Trophoblast cell (in vitro differentiated cells and primary cell): ENCODE measurements around the gene SAPCD2.
"Not testable (repeated sequence)": the region's sequence is repeated elsewhere in the genome, so short reads cannot be mapped to it uniquely, and the experiment has no call there.

Source experiments
- DNase-seq, 2 donors: peaks; one replicate each; pipeline ENCODE4 v3.0.0-alpha.2; 2016
- H2AFZ ChIP-seq: 2 replicates; pipeline ENCODE4 v1.6.1; 2013; ENCODE audit warnings: low read length, moderate library complexity, mild to moderate bottlenecking; ENCODE audit not compliant: insufficient read depth, poor library complexity
- H2AK5ac ChIP-seq: 2 replicates; pipeline ENCODE4 v1.6.1; 2013; ENCODE audit warnings: mild to moderate bottlenecking, low read length
- H2BK120ac ChIP-seq: 2 replicates; pipeline ENCODE4 v1.6.1; 2013; ENCODE audit warnings: low read length, mild to moderate bottlenecking, moderate library complexity; ENCODE audit not compliant: insufficient read depth, poor library complexity
- H2BK12ac ChIP-seq: 2 replicates; pipeline ENCODE4 v1.6.1; 2013; ENCODE audit warnings: mild to moderate bottlenecking, low read length, moderate library complexity
- H2BK5ac ChIP-seq: 2 replicates; pipeline ENCODE4 v1.6.1; 2013; ENCODE audit warnings: low read length, low read depth, moderate library complexity, mild to moderate bottlenecking; ENCODE audit not compliant: poor library complexity
- H3K14ac ChIP-seq: 2 replicates; pipeline ENCODE4 v1.6.1; 2013; ENCODE audit warnings: mild to moderate bottlenecking, low read length
- H3K18ac ChIP-seq: 2 replicates; pipeline ENCODE4 v1.6.1; 2013; ENCODE audit warnings: mild to moderate bottlenecking, low read length
- H3K23ac ChIP-seq: 2 replicates; pipeline ENCODE4 v1.6.1; 2013; ENCODE audit warnings: low read length
- H3K27ac ChIP-seq: 2 replicates; pipeline ENCODE4 v1.5.1; 2013; ENCODE audit warnings: low read depth, mild to moderate bottlenecking, inconsistent platforms, low read length, moderate library complexity
- H3K27me3 ChIP-seq: 2 replicates; pipeline ENCODE4 v1.6.1; 2013; ENCODE audit warnings: inconsistent platforms, mild to moderate bottlenecking, low read length, moderate library complexity; ENCODE audit not compliant: insufficient read depth
- H3K36me3 ChIP-seq, 2 experiments: 1 replicate in 1 of 2; 2 replicates in 1 of 2; pipeline ENCODE4 v1.6.1; 2013; ENCODE audit warnings: low read length in 2 of 2, mild to moderate bottlenecking in 2 of 2, moderate library complexity in 1 of 2; ENCODE audit not compliant: insufficient read depth in 2 of 2, control insufficient read depth in 1 of 2
- H3K4ac ChIP-seq: 2 replicates; pipeline ENCODE4 v1.6.1; 2013; ENCODE audit warnings: low read depth, mild to moderate bottlenecking, low read length, moderate library complexity
- H3K4me1 ChIP-seq, 2 experiments: 1 replicate in 1 of 2; 2 replicates in 1 of 2; pipeline ENCODE4 v1.6.1; 2013; ENCODE audit warnings: low read length in 2 of 2, mild to moderate bottlenecking in 2 of 2, moderate library complexity in 1 of 2; ENCODE audit not compliant: insufficient read depth in 2 of 2, control insufficient read depth in 1 of 2
- H3K4me2 ChIP-seq: 2 replicates; pipeline ENCODE4 v1.6.1; 2013; ENCODE audit warnings: inconsistent platforms, mild to moderate bottlenecking, low read length, moderate library complexity
- H3K4me3 ChIP-seq: 2 replicates; pipeline ENCODE4 v1.5.1; 2013; ENCODE audit warnings: mild to moderate bottlenecking, low read depth, low read length, inconsistent platforms
- H3K79me1 ChIP-seq: one replicate; pipeline ENCODE4 v1.6.1; 2013; ENCODE audit warnings: low read length
- H3K79me2 ChIP-seq: 2 replicates; pipeline ENCODE4 v1.6.1; 2013; ENCODE audit warnings: low read length, mild to moderate bottlenecking; ENCODE audit not compliant: control insufficient read depth, insufficient read depth, poor library complexity
- H3K9ac ChIP-seq: 2 replicates; pipeline ENCODE4 v1.6.1; 2013; ENCODE audit warnings: mild to moderate bottlenecking, low read length
- H3K9me3 ChIP-seq: 2 replicates; pipeline ENCODE4 v1.6.1; 2013; ENCODE audit warnings: low read depth, mild to moderate bottlenecking, control low read depth, inconsistent platforms, low read length; ENCODE audit not compliant: insufficient read depth
- H4K12ac ChIP-seq: 2 replicates; pipeline ENCODE4 v1.6.1; 2013; ENCODE audit warnings: low read depth, mild to moderate bottlenecking, low read length, moderate library complexity
- H4K8ac ChIP-seq: 2 replicates; pipeline ENCODE4 v1.6.1; 2013; ENCODE audit warnings: low read depth, mild to moderate bottlenecking, low read length, moderate library complexity
- H4K91ac ChIP-seq: one replicate; pipeline ENCODE4 v1.6.1; 2013; ENCODE audit warnings: low read depth, mild to moderate bottlenecking, low read length, moderate library complexity
- whole genome bisulfite sequencing: extraction: QIAGEN DNeasy Blood & Tissue Kit; methylation state at CpG from one replicate; pipeline ENCODE4 v1.1.7; 2013; ENCODE audit warnings: missing lambda C conversion rate; ENCODE audit not compliant: insufficient read length, insufficient coverage; ENCODE audit errors: extremely low coverage; 5-methylcytosine and 5-hydroxymethylcytosine counted together

Gene SAPCD2

GRCh38 chr9:137063311-137064026, 6.9 kb downstream of the SAPCD2 start:
- Histone ChIP-seq H3K27ac (no peak overlapping the region), H3K9ac (no peak overlapping the region), H3K9me3 (peaks cover 2% of the 10 kb centered on the region), H3K4ac (no peak overlapping the region), H2BK5ac (no peak overlapping the region), H4K8ac (no peak overlapping the region), H2BK120ac (no peak overlapping the region), H2BK12ac (no peak overlapping the region), H4K91ac (no peak overlapping the region), H4K12ac (no peak overlapping the region), H3K18ac (no peak overlapping the region), H3K4me2 (no peak overlapping the region), H3K36me3 (peaks cover 2 to 3% of the 10 kb centered on the region in 2 experiments), H3K4me3 (no peak overlapping the region), H3K23ac (no peak overlapping the region), H3K4me1 (no peaks in the 10 kb centered on the region), H3K27me3 (no peaks in the 10 kb centered on the region), H2AK5ac (no peak overlapping the region), H3K79me2 (no peaks in the 10 kb centered on the region), H2AFZ (no peak overlapping the region), H3K79me1 (no peaks in the 10 kb centered on the region), H3K14ac (no peak overlapping the region)
- WGBS, result no CpG with 5 or more reads among the region's 26 CpGs
- DNase-seq, result no peak

GRCh38 chr9:137062798-137063197, 7.6 kb downstream of the SAPCD2 start:
- H3K23ac ChIP-seq, H3K4ac ChIP-seq, H3K4me3 ChIP-seq, H3K27ac ChIP-seq, H2AFZ ChIP-seq, H3K9me3 ChIP-seq, H2BK12ac ChIP-seq, H3K27me3 ChIP-seq, H3K79me1 ChIP-seq, H3K18ac ChIP-seq, H4K12ac ChIP-seq, H4K8ac ChIP-seq, H3K4me1 ChIP-seq, H3K79me2 ChIP-seq, H2BK5ac ChIP-seq, H2BK120ac ChIP-seq, H3K4me2 ChIP-seq, H3K36me3 ChIP-seq, H2AK5ac ChIP-seq, H4K91ac ChIP-seq, H3K9ac ChIP-seq, DNase-seq, H3K14ac ChIP-seq: not testable (repeated sequence)
- no CpG with 5 or more reads among the region's 9 CpGs for WGBS

GRCh38 chr9:137062384-137062783, 8.0 kb downstream of the SAPCD2 start:
- Histone ChIP-seq H2BK12ac (no peak overlapping the region), H2BK120ac (no peak overlapping the region), H3K4me2 (no peak overlapping the region), H3K9ac (no peak overlapping the region), H3K18ac (no peak overlapping the region), H3K4ac (no peak overlapping the region), H4K12ac (no peak overlapping the region), H4K91ac (no peak overlapping the region), H3K4me1 (no peaks in the 10 kb centered on the region), H3K36me3 (peaks cover 2 to 3% of the 10 kb centered on the region in 2 experiments), H3K9me3 (peaks cover 2% of the 10 kb centered on the region), H3K14ac (no peak overlapping the region), H3K79me2 (no peaks in the 10 kb centered on the region), H3K27me3 (no peaks in the 10 kb centered on the region), H2BK5ac (no peak overlapping the region), H3K23ac (no peak overlapping the region), H2AK5ac (no peak overlapping the region), H3K27ac (no peak overlapping the region), H4K8ac (no peak overlapping the region), H2AFZ (no peak overlapping the region), H3K4me3 (no peak overlapping the region), H3K79me1 (no peaks in the 10 kb centered on the region)
- WGBS, result no CpG with 5 or more reads among the region's 15 CpGs
- no peak for DNase-seq

- H3K18ac ChIP-seq, result no peak overlapping the region
- peak overlapping the region; percentile 80 for H3K23ac ChIP-seq
- no CpG with 5 or more reads among the region's 9 CpGs for WGBS
- no peak overlapping the region for H4K12ac ChIP-seq
- no peaks in the 10 kb centered on the region for H3K79me1 ChIP-seq
- H4K91ac ChIP-seq, result no peak overlapping the region
- H4K8ac ChIP-seq, result no peak overlapping the region
- H3K79me2 ChIP-seq, result no peaks in the 10 kb centered on the region
- no peak overlapping the region for H3K14ac ChIP-seq
- no peak overlapping the region for H2AK5ac ChIP-seq
- H3K4me3 ChIP-seq, result peak overlapping the region; percentile 50
- H3K27me3 ChIP-seq, result peaks cover 10% of the 10 kb centered on the region
- H3K9me3 ChIP-seq, result no peaks in the 10 kb centered on the region
- H3K27ac ChIP-seq, result no peak overlapping the region
- H2BK12ac ChIP-seq, result no peak overlapping the region
- no peak overlapping the region for H3K4ac ChIP-seq
- no peak overlapping the region for H2BK120ac ChIP-seq
- no peak overlapping the region for H3K4me2 ChIP-seq
- no peak for DNase-seq
- peaks cover 6 to 7% of the 10 kb centered on the region in 2 experiments for H3K4me1 ChIP-seq
- no peak overlapping the region for H2AFZ ChIP-seq
- no peaks in the 10 kb centered on the region for H3K36me3 ChIP-seq
- no peak overlapping the region for H3K9ac ChIP-seq
- H2BK5ac ChIP-seq, result no peak overlapping the region
Measured at GRCh38 chr9:137058521-137059234, 11.7 kb downstream of the SAPCD2 start.
